ENCODE results near the gene ZNF445.
"Not testable (repeated sequence)": the region's sequence is repeated elsewhere in the genome, so short reads cannot be mapped to it uniquely, and the experiment has no call there.

ZNF445 gene

GRCh38 chr3:44414517-44415090, 62.9 kb downstream of the ZNF445 start:
- H3K27ac ChIP-seq (ENCODE audit: low read depth, low read length), result no peak overlapping the region
- H3K4me1 ChIP-seq (ENCODE audit: control insufficient read depth in 5 of 5, insufficient read depth in 5 of 5, low read length in 5 of 5), result no peaks in the 10 kb centered on the region
- H3K9me3 ChIP-seq (ENCODE audit: control insufficient read depth in 5 of 5, low read length in 5 of 5), result no peaks in the 10 kb centered on the region
- H3K4me3 ChIP-seq (ENCODE audit: low read depth in 1 of 5, low read length in 5 of 5), result no peak overlapping the region
- H3K36me3 ChIP-seq (ENCODE audit: control insufficient read depth in 5 of 5, insufficient read depth in 5 of 5, low read length in 5 of 5), result peaks cover 0 to 1% (median 0%) of the 10 kb centered on the region in 5 donors
- no peak overlapping the region for H3K9ac ChIP-seq (ENCODE audit: low read length in 5 of 5)
- H3K27me3 ChIP-seq (ENCODE audit: control insufficient read depth in 5 of 5, insufficient read depth in 4 of 5, low read length in 5 of 5), result no peaks in the 10 kb centered on the region

GRCh38 chr3:44412365-44412764, 65.1 kb downstream of the ZNF445 start:
- no peak overlapping the region for H3K9ac ChIP-seq (ENCODE audit: low read length in 5 of 5)
- no peaks in the 10 kb centered on the region for H3K4me1 ChIP-seq (ENCODE audit: control insufficient read depth in 5 of 5, insufficient read depth in 5 of 5, low read length in 5 of 5)
- peaks cover 0 to 4% (median 3%) of the 10 kb centered on the region in 5 donors for H3K36me3 ChIP-seq (ENCODE audit: control insufficient read depth in 5 of 5, insufficient read depth in 5 of 5, low read length in 5 of 5)
- no peak overlapping the region for H3K27ac ChIP-seq (ENCODE audit: low read depth, low read length)
- H3K9me3 ChIP-seq (ENCODE audit: control insufficient read depth in 5 of 5, low read length in 5 of 5), result no peaks in the 10 kb centered on the region
- H3K4me3 ChIP-seq (ENCODE audit: low read depth in 1 of 5, low read length in 5 of 5), result no peak overlapping the region
- H3K27me3 ChIP-seq (ENCODE audit: control insufficient read depth in 5 of 5, insufficient read depth in 4 of 5, low read length in 5 of 5), result no peaks in the 10 kb centered on the region

- Histone ChIP-seq H3K27me3 (ENCODE audit: control insufficient read depth in 5 of 5, insufficient read depth in 4 of 5, low read length in 5 of 5) (no peaks in the 10 kb centered on the region), H3K9ac (ENCODE audit: low read length in 5 of 5) (no peak overlapping the region), H3K4me1 (ENCODE audit: control insufficient read depth in 5 of 5, insufficient read depth in 5 of 5, low read length in 5 of 5) (no peaks in the 10 kb centered on the region), H3K4me3 (ENCODE audit: low read depth in 1 of 5, low read length in 5 of 5) (no peak overlapping the region), H3K27ac (ENCODE audit: low read depth, low read length) (no peak overlapping the region), H3K9me3 (ENCODE audit: control insufficient read depth in 5 of 5, low read length in 5 of 5) (no peaks in the 10 kb centered on the region), H3K36me3 (ENCODE audit: control insufficient read depth in 5 of 5, insufficient read depth in 5 of 5, low read length in 5 of 5) (peaks cover 0 to 4% (median 3%) of the 10 kb centered on the region in 5 donors)
Observed at GRCh38 chr3:44411031-44411645, 66.3 kb downstream of the ZNF445 start.

- H3K9ac ChIP-seq (ENCODE audit: low read length in 5 of 5), result no peak overlapping the region
- no peaks in the 10 kb centered on the region for H3K27me3 ChIP-seq (ENCODE audit: control insufficient read depth in 5 of 5, insufficient read depth in 4 of 5, low read length in 5 of 5)
- H3K4me1 ChIP-seq (ENCODE audit: control insufficient read depth in 5 of 5, insufficient read depth in 5 of 5, low read length in 5 of 5), result no peaks in the 10 kb centered on the region
Observed at GRCh38 chr3:44409640-44410410, 67.6 kb downstream of the ZNF445 start.

GRCh38 chr3:44402548-44402947, 74.9 kb downstream of the ZNF445 start:
- H3K27me3 ChIP-seq (ENCODE audit: control insufficient read depth in 5 of 5, insufficient read depth in 4 of 5, low read length in 5 of 5), result no peaks in the 10 kb centered on the region
- H3K36me3 ChIP-seq (ENCODE audit: control insufficient read depth in 5 of 5, insufficient read depth in 5 of 5, low read length in 5 of 5), result peaks cover 2 to 31% (median 8%) of the 10 kb centered on the region in 5 donors
- H3K4me3 ChIP-seq (ENCODE audit: low read depth in 1 of 5, low read length in 5 of 5), result no peak overlapping the region
- H3K9me3 ChIP-seq (ENCODE audit: control insufficient read depth in 5 of 5, low read length in 5 of 5), result no peaks in the 10 kb centered on the region
- no peak overlapping the region for H3K27ac ChIP-seq (ENCODE audit: low read depth, low read length)
- no peaks in the 10 kb centered on the region for H3K4me1 ChIP-seq (ENCODE audit: control insufficient read depth in 5 of 5, insufficient read depth in 5 of 5, low read length in 5 of 5)
- H3K9ac ChIP-seq (ENCODE audit: low read length in 5 of 5), result no peak overlapping the region

More at GRCh38 chr3:44409640-44410410, 67.6 kb downstream of the ZNF445 start:
- H3K27ac ChIP-seq (ENCODE audit: low read depth, low read length), result no peak overlapping the region
- H3K4me3 ChIP-seq (ENCODE audit: low read depth in 1 of 5, low read length in 5 of 5), result no peak overlapping the region
- H3K9me3 ChIP-seq (ENCODE audit: control insufficient read depth in 5 of 5, low read length in 5 of 5), result no peaks in the 10 kb centered on the region
- peaks cover 0 to 4% (median 3%) of the 10 kb centered on the region in 5 donors for H3K36me3 ChIP-seq (ENCODE audit: control insufficient read depth in 5 of 5, insufficient read depth in 5 of 5, low read length in 5 of 5)

GRCh38 chr3:44400771-44401170, 76.7 kb downstream of the ZNF445 start:
- H3K9me3 ChIP-seq (ENCODE audit: control insufficient read depth in 5 of 5, low read length in 5 of 5), result no peaks in the 10 kb centered on the region
- peaks cover 8 to 40% (median 13%) of the 10 kb centered on the region in 5 donors for H3K36me3 ChIP-seq (ENCODE audit: control insufficient read depth in 5 of 5, insufficient read depth in 5 of 5, low read length in 5 of 5)
- H3K27me3 ChIP-seq (ENCODE audit: control insufficient read depth in 5 of 5, insufficient read depth in 4 of 5, low read length in 5 of 5), result no peaks in the 10 kb centered on the region

GRCh38 chr3:44398853-44399252, 78.6 kb downstream of the ZNF445 start:
- H3K27me3 ChIP-seq (ENCODE audit: control insufficient read depth in 5 of 5, insufficient read depth in 4 of 5, low read length in 5 of 5), result no peaks in the 10 kb centered on the region
- H3K4me1 ChIP-seq (ENCODE audit: control insufficient read depth in 5 of 5, insufficient read depth in 5 of 5, low read length in 5 of 5), result no peaks in the 10 kb centered on the region
- no peak overlapping the region for H3K9ac ChIP-seq (ENCODE audit: low read length in 5 of 5)
- H3K36me3 ChIP-seq (ENCODE audit: control insufficient read depth in 5 of 5, insufficient read depth in 5 of 5, low read length in 5 of 5), result peaks cover 6 to 37% (median 13%) of the 10 kb centered on the region in 5 donors
- no peak overlapping the region for H3K27ac ChIP-seq (ENCODE audit: low read depth, low read length)
- H3K9me3 ChIP-seq (ENCODE audit: control insufficient read depth in 5 of 5, low read length in 5 of 5), result no peaks in the 10 kb centered on the region
- H3K4me3 ChIP-seq (ENCODE audit: low read depth in 1 of 5, low read length in 5 of 5), result no peak overlapping the region

More at GRCh38 chr3:44400771-44401170, 76.7 kb downstream of the ZNF445 start:
- Histone ChIP-seq H3K4me3 (ENCODE audit: low read depth in 1 of 5, low read length in 5 of 5) (no peak overlapping the region), H3K9ac (ENCODE audit: low read length in 5 of 5) (no peak overlapping the region), H3K27ac (ENCODE audit: low read depth, low read length) (no peak overlapping the region), H3K4me1 (ENCODE audit: control insufficient read depth in 5 of 5, insufficient read depth in 5 of 5, low read length in 5 of 5) (no peaks in the 10 kb centered on the region)

- not testable (repeated sequence) for H3K4me3 ChIP-seq (ENCODE audit: low read depth in 1 of 5, low read length in 5 of 5)
Observed at GRCh38 chr3:44398271-44398670, 79.2 kb downstream of the ZNF445 start.

GRCh38 chr3:44396200-44397171, 81.0 kb downstream of the ZNF445 start:
- peaks cover 0 to 27% (median 14%) of the 10 kb centered on the region in 5 donors for H3K36me3 ChIP-seq (ENCODE audit: control insufficient read depth in 5 of 5, insufficient read depth in 5 of 5, low read length in 5 of 5)
- no peak overlapping the region for H3K9ac ChIP-seq (ENCODE audit: low read length in 5 of 5)
- H3K27me3 ChIP-seq (ENCODE audit: control insufficient read depth in 5 of 5, insufficient read depth in 4 of 5, low read length in 5 of 5), result no peaks in the 10 kb centered on the region
- no peak overlapping the region for H3K4me3 ChIP-seq (ENCODE audit: low read depth in 1 of 5, low read length in 5 of 5)
- no peaks in the 10 kb centered on the region for H3K4me1 ChIP-seq (ENCODE audit: control insufficient read depth in 5 of 5, insufficient read depth in 5 of 5, low read length in 5 of 5)
- no peaks in the 10 kb centered on the region for H3K9me3 ChIP-seq (ENCODE audit: control insufficient read depth in 5 of 5, low read length in 5 of 5)
- H3K27ac ChIP-seq (ENCODE audit: low read depth, low read length), result no peak overlapping the region

More at GRCh38 chr3:44398271-44398670, 79.2 kb downstream of the ZNF445 start:
- H3K36me3 ChIP-seq (ENCODE audit: control insufficient read depth in 5 of 5, insufficient read depth in 5 of 5, low read length in 5 of 5), result peaks cover 3 to 34% (median 13%) of the 10 kb centered on the region in 5 donors
- H3K27me3 ChIP-seq (ENCODE audit: control insufficient read depth in 5 of 5, insufficient read depth in 4 of 5, low read length in 5 of 5); H3K9ac ChIP-seq (ENCODE audit: low read length in 5 of 5); H3K27ac ChIP-seq (ENCODE audit: low read depth, low read length); H3K9me3 ChIP-seq (ENCODE audit: control insufficient read depth in 5 of 5, low read length in 5 of 5); H3K4me1 ChIP-seq (ENCODE audit: control insufficient read depth in 5 of 5, insufficient read depth in 5 of 5, low read length in 5 of 5): not testable (repeated sequence)

Measured in subcutaneous abdominal adipose tissue (tissue), 5 donors.